Muscle layer of duodenum (tissue), 2 donors: ENCODE results near the gene TSPAN14.

Experiments used
- H3K27ac ChIP-seq: one replicate; pipeline ENCODE4 v1.7.0; 2013; ENCODE audit warnings: mild to moderate bottlenecking, low read length
- H3K27me3 ChIP-seq: one replicate; pipeline ENCODE4 v1.7.0; 2013; ENCODE audit warnings: low read depth, mild to moderate bottlenecking, control low read depth, low read length
- H3K36me3 ChIP-seq, 2 donors: one replicate each; pipeline ENCODE4 v1.7.0; 2013; ENCODE audit warnings: low read length in 2 of 2, control low read depth in 1 of 2, mild to moderate bottlenecking in 1 of 2; ENCODE audit not compliant: insufficient read depth in 2 of 2, control insufficient read depth in 1 of 2
- H3K4me1 ChIP-seq, 2 donors: one replicate each; pipeline ENCODE4 v1.7.0; 2013; ENCODE audit warnings: low read length in 2 of 2, mild to moderate bottlenecking in 2 of 2, control low read depth in 1 of 2, moderate library complexity in 1 of 2; ENCODE audit not compliant: insufficient read depth in 2 of 2, control insufficient read depth in 1 of 2
- H3K4me3 ChIP-seq, 2 donors: one replicate each; pipeline ENCODE4 v1.7.0; 2013; ENCODE audit warnings: low read length in 2 of 2, low read depth in 1 of 2, mild to moderate bottlenecking in 1 of 2
- H3K9me3 ChIP-seq, 2 donors: one replicate each; pipeline ENCODE4 v1.7.0; 2013; ENCODE audit warnings: low read length in 2 of 2, control low read depth in 1 of 2, mild to moderate bottlenecking in 1 of 2; ENCODE audit not compliant: control insufficient read depth in 1 of 2
- donor health status: healthy.

The TSPAN14 gene

GRCh38 chr10:80580638-80581468, 126.7 kb downstream of the TSPAN14 start:
- no peak overlapping the region for H3K27ac ChIP-seq
- no peaks in the 10 kb centered on the region for H3K27me3 ChIP-seq
- no peaks in the 10 kb centered on the region for H3K36me3 ChIP-seq
- H3K4me1 ChIP-seq, result no peaks in the 10 kb centered on the region
- H3K4me3 ChIP-seq, result no peak overlapping the region
- H3K9me3 ChIP-seq, result peaks cover 0 to 8% of the 10 kb centered on the region in 2 donors

GRCh38 chr10:80581469-80581835, 127.3 kb downstream of the TSPAN14 start:
- H3K27me3 ChIP-seq, result no peaks in the 10 kb centered on the region
- H3K4me1 ChIP-seq, result no peaks in the 10 kb centered on the region
- H3K4me3 ChIP-seq, result no peak overlapping the region
- no peaks in the 10 kb centered on the region for H3K36me3 ChIP-seq
- no peak overlapping the region for H3K27ac ChIP-seq
- H3K9me3 ChIP-seq, result peaks cover 0 to 8% of the 10 kb centered on the region in 2 donors

GRCh38 chr10:80582286-80582960, 128.3 kb downstream of the TSPAN14 start:
- no peaks in the 10 kb centered on the region for H3K27me3 ChIP-seq
- no peak overlapping the region for H3K27ac ChIP-seq
- no peaks in the 10 kb centered on the region for H3K9me3 ChIP-seq
- no peaks in the 10 kb centered on the region for H3K36me3 ChIP-seq
- no peak overlapping the region for H3K4me3 ChIP-seq
- H3K4me1 ChIP-seq, result no peaks in the 10 kb centered on the region
